Sigmoid colon (tissue), 7 donors: ENCODE data around the gene SLC11A1. TPM values are rescaled to one million over a fixed set of nuclear protein-coding genes. Genes with fewer than 3 reads are reported as not detected.

Source experiments
- DNase-seq: peaks from one replicate; pipeline ENCODE4 v3.0.0-alpha.2; 2019
- H3K27ac ChIP-seq, 4 donors: fragments of 200-600 bp; sonication (generic); one replicate each; pipeline ENCODE4 v1.5.1; 2016 to 2019; ENCODE audit warnings: mild to moderate bottlenecking in 1 of 4
- H3K27me3 ChIP-seq, 3 donors: fragments of 200-600 bp; sonication (generic); one replicate each; pipeline ENCODE4 v1.5.1; 2019; ENCODE audit warnings: mild to moderate bottlenecking in 1 of 3
- H3K36me3 ChIP-seq, 4 donors: fragments of 200-600 bp; sonication (generic); one replicate each; pipeline ENCODE4 v1.5.1; 2016 to 2019
- H3K4me1 ChIP-seq, 4 donors: fragments of 200-600 bp; sonication (generic); one replicate each; pipeline ENCODE4 v1.5.1; 2017 to 2019
- H3K4me3 ChIP-seq, 4 donors: fragments of 200-600 bp; sonication (generic); one replicate each; pipeline ENCODE4 v1.5.1; 2017 to 2019; ENCODE audit warnings: mild to moderate bottlenecking in 2 of 4, moderate library complexity in 1 of 4
- H3K9me3 ChIP-seq, 4 donors: fragments of 200-600 bp in 3 of 4; sonication (generic) in 3 of 4; one replicate each; pipeline versions ENCODE4 v1.5.1 to v1.6.1; 2013 to 2019
- CTCF ChIP-seq, 4 experiments: fragments of 450-650 bp in 3 of 4; fragments of 200-600 bp in 1 of 4; IDR thresholded peaks; one replicate each; pipeline ENCODE4 v1.5.1; 2016 to 2019; ENCODE audit warnings: antibody characterized with exemption in 4 of 4, mild to moderate bottlenecking in 3 of 4, moderate library complexity in 2 of 4
- EP300 ChIP-seq, 4 donors: sonication (generic); formaldehyde crosslinking; IDR thresholded peaks; one replicate each; pipeline ENCODE4 v1.6.1; 2017; ENCODE audit warnings: antibody characterized with exemption in 4 of 4
- POLR2A ChIP-seq, 2 donors: fragments of 450-650 bp; IDR thresholded peaks; one replicate each; pipeline ENCODE4 v1.6.1; 2016; ENCODE audit warnings: antibody characterized with exemption in 2 of 2, mild to moderate bottlenecking in 2 of 2, moderate library complexity in 2 of 2
- POLR2AphosphoS5 ChIP-seq, 4 donors: sonication (generic); formaldehyde crosslinking; IDR thresholded peaks; one replicate each; pipeline ENCODE4 v1.6.1; 2017; ENCODE audit warnings: antibody characterized with exemption in 4 of 4
- WGBS, 2 donors: extraction: QIAGEN DNeasy Blood & Tissue Kit; methylation state at CpG; one replicate each; pipeline ENCODE4 v1.1.7; 2013; 5-methylcytosine and 5-hydroxymethylcytosine counted together
- intact Hi-C: fragments of 100-400 bp; cut with DNase I; formaldehyde crosslinking; loops from one replicate; pipeline ENCODE4 v1.15.1; 2023
- polyA plus RNA-seq, 3 donors: library from polyadenylated mRNA; stranded (reverse); fragments of 200-250 nt; gene quantifications; one replicate each; pipeline ENCODE4 v1.2.3, GENCODE V29; 2013
- total RNA-seq, 4 donors: library from RNA; depleted of rRNA; stranded (reverse); fragments of >200 nt; gene quantifications; one replicate each; pipeline ENCODE4 v1.1.0, GENCODE V29; 2016
- donor health status: healthy with polysubstance abuse.
- donor health status: Bipolar disorder and iron deficiency.
- donor health status: healthy.

The SLC11A1 gene
- total and polyA plus RNA-seq, 7 donors: 1.2 to 19.0 (median 13.8) TPM

GRCh38 chr2:218394298-218395089 is 12.4 kb downstream of the SLC11A1 start:
- intact Hi-C loops: no loop called here
- DNase-seq: peak; percentile 76
- Histone ChIP-seq H3K36me3 (no peaks in the 10 kb centered on the region), H3K4me3 (no peak overlapping the region), H3K4me1 (peaks cover 0 to 33% (median 28%) of the 10 kb centered on the region in 4 donors), H3K9me3 (no peaks in the 10 kb centered on the region), H3K27ac (peak overlapping the region in 1 of 4 donors; percentile 100), H3K27me3 (no peaks in the 10 kb centered on the region)
- WGBS, 2 donors: 85 to 87% methylated on average over 13 of the region's 13 CpGs
- TF ChIP-seq POLR2A (IDR thresholded peaks at IDR 0.05) (no peak), CTCF (IDR thresholded peaks at IDR 0.05) (no peak), EP300 (IDR thresholded peaks at IDR 0.05) (no peak), POLR2AphosphoS5 (IDR thresholded peaks at IDR 0.05) (no peak)

GRCh38 chr2:218395090-218395444 is 13.0 kb downstream of the SLC11A1 start:
- no peak overlapping the region for H3K4me3 ChIP-seq
- WGBS, 2 donors: 61 to 73% methylated on average over 6 of the region's 6 CpGs
- DNase-seq: no peak
- peaks cover 0 to 33% (median 28%) of the 10 kb centered on the region in 4 donors for H3K4me1 ChIP-seq
- H3K36me3 ChIP-seq: no peaks in the 10 kb centered on the region
- intact Hi-C loops: no loop called here
- H3K27me3 ChIP-seq: no peaks in the 10 kb centered on the region
- TF ChIP-seq POLR2AphosphoS5 (IDR thresholded peaks at IDR 0.05): no peak
- TF ChIP-seq POLR2A (IDR thresholded peaks at IDR 0.05): no peak
- no peaks in the 10 kb centered on the region for H3K9me3 ChIP-seq
- H3K27ac ChIP-seq: peak overlapping the region; percentile 97 to 100 (median 100)

- Histone ChIP-seq H3K4me3 (peak overlapping the region; percentile 9 to 98 (median 94)), H3K9me3 (no peaks in the 10 kb centered on the region), H3K27ac (peak overlapping the region; percentile 97 to 100 (median 100)), H3K4me1 (peaks cover 0 to 33% (median 28%) of the 10 kb centered on the region in 4 donors), H3K36me3 (no peaks in the 10 kb centered on the region), H3K27me3 (no peaks in the 10 kb centered on the region)
- DNase-seq: peak; percentile 71
- intact Hi-C loops: no loop called here
- WGBS, 2 donors: 10 to 37% methylated on average over 16 of the region's 16 CpGs
- TF ChIP-seq EP300 (IDR thresholded peaks at IDR 0.05) (no peak), POLR2A (IDR thresholded peaks at IDR 0.05) (no peak), POLR2AphosphoS5 (IDR thresholded peaks at IDR 0.05) (no peak), CTCF (IDR thresholded peaks at IDR 0.05) (no peak)
Observed at GRCh38 chr2:218395456-218395825, 13.4 kb downstream of the SLC11A1 start.

- peak; percentile 98 for DNase-seq
- intact Hi-C loops: loop anchor here (1.0 to 2.0 kb wide), 4 partner anchors 27 to 123 kb away; partner anchors contain the start of gene TMBIM1
- TF ChIP-seq POLR2A (IDR thresholded peaks at IDR 0.05) (peak; percentile 54), EP300 (IDR thresholded peaks at IDR 0.05) (peak in 2 of 4 donors; percentile 10 to 16), CTCF (IDR thresholded peaks at IDR 0.05) (peak; percentile 89 to 97 (median 94)), POLR2AphosphoS5 (IDR thresholded peaks at IDR 0.05) (peak; percentile 78 to 92 (median 85))
- Histone ChIP-seq H3K4me3 (peak overlapping the region; percentile 92 to 100 (median 98)), H3K4me1 (peaks cover 0 to 38% (median 31%) of the 10 kb centered on the region in 4 donors), H3K36me3 (no peaks in the 10 kb centered on the region), H3K27ac (peak overlapping the region; percentile 97 to 100 (median 100)), H3K9me3 (no peaks in the 10 kb centered on the region), H3K27me3 (no peaks in the 10 kb centered on the region)
- WGBS, 2 donors: 1% methylated on average over 57 of the region's 57 CpGs
Observed at GRCh38 chr2:218395826-218396687, 14.0 kb downstream of the SLC11A1 start.
